PFSK-1 (cell line): ENCODE data around the gene MICAL1.

Experiments
- POLR2AphosphoS5 ChIP-seq: IDR thresholded peaks from 2 replicates; pipeline ENCODE4 v1.6.1; 2012; ENCODE audit warnings: low read depth, mild to moderate bottlenecking, control low read depth, low read length, moderate library complexity
- REST ChIP-seq, 2 experiments: IDR thresholded peaks; 2 replicates each; pipeline versions ENCODE4 v1.6.1 to v1.8.0; 2011 to 2012; ENCODE audit warnings: low read depth in 2 of 2, low read length in 2 of 2, control low read depth in 1 of 2, inconsistent platforms in 1 of 2, mild to moderate bottlenecking in 1 of 2, moderate library complexity in 1 of 2; ENCODE audit not compliant: insufficient read depth in 1 of 2

- no peak for TF ChIP-seq POLR2AphosphoS5
- no peak for TF ChIP-seq REST (IDR thresholded peaks at IDR 0.05; ENCODE audit: insufficient read depth in 1 of 2, low read depth in 2 of 2, low read length in 2 of 2)
These were observed 9.0 kb downstream of the MICAL1 start for GRCh38 chr6:109446541-109446940.
